Measurements from ENCODE around the gene FAM221B.

The FAM221B gene

GRCh38 chr9:35828716-35829083 is at the start of gene FAM221B:
TSS of gene FAM221B (minus strand) at chr9:35828732. CDS start at chr9:35826161, 2,571 bp downstream.
- DNase-seq: no peak

GRCh38 chr9:35872505-35872904 is 44.0 kb upstream of the FAM221B start:
- no peak for DNase-seq

GRCh38 chr9:35871545-35871944 is 43.0 kb upstream of the FAM221B start:
- DNase-seq: no peak

DNA sequence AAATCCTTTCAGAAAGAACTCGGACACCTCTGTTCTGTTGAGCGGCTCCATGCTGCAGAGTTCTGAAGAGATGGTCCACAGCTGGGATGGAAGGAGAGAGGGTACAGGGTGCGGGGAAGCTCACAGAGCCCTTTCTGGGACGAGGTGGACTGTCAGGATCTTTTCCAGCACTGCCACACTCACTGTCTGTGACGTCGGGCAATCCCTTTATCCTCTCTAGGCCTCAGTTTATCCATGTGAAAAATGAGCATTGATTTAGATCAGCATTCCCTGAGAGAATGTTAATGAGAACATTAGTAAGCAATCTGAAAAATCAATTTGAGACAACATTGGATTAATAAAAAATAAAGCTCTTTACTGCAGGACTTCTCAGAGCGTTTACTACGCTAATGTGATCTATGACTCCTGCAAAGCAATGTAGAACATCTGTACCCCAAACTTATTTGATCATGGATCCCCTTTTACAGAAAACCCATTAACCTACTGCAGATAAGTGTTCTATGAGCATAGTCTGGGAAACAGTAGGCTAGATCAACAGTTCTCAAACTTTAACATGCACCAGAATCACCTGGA is 41.9 kb upstream of the FAM221B start, which contains the start of gene OR13J1:
Gene OR13J1 (minus strand): TSS at position 51 of the 573 bp plus-strand sequence. CDS start 0 bp downstream, at position 51.
- DNase-seq: no peak

GRCh38 chr9:35869621-35870216 is 41.2 kb upstream of the FAM221B start:
- no peak for DNase-seq

- DNase-seq: no peak
Measured at GRCh38 chr9:35868933-35869332, 40.4 kb upstream of the FAM221B start.

DNA sequence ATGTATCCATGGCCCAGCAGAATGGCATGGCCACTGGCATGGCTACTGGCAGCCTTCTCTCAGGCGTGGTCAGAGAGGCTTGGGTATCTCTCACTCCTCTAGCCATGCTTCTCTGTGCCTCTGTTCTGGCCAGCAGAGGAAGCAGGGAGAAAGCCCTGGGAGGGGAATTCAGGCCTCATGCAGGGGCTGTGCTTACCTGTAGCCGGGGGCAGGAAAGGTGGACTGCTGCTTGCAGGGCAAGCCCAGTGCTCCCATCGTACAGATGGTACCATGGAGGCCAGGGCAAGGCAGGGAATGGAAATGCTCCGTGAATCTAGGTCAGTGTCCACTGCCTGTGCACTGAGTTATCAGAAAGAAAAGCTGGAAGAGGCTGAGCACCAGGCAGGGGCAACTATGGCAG is 39.0 kb upstream of the FAM221B start:
- DNase-seq: no peak

DNA sequence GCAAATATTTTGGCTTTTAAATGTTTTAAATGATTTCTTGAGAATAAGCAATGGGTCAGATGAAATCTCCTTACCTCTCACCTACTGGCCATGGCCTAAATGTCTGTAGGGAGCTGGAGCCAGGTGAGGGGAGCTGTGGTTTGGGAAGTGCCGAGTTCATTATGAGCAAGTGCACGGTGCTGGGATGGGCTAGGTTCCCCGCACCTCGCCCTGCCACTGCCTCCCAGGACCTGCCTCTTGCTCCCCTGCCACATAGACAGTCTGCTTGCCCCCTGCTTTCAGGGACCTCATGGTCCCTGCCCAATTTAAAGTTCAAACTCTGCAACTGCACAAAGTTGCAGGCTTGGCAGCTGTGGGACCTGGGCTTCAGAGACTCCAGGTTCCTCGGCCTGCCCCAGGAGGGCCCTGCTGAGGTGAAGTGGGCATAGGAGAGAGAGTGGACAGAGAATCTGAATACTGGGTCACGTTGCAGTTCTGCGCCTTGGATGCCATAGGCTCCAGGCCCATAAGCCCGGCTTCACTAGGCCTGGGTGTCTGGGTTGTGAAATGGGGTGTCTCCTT is 36.2 kb upstream of the FAM221B start:
- DNase-seq: no peak

GRCh38 chr9:35863583-35863982 is 35.1 kb upstream of the FAM221B start:
- no peak for DNase-seq

DNA sequence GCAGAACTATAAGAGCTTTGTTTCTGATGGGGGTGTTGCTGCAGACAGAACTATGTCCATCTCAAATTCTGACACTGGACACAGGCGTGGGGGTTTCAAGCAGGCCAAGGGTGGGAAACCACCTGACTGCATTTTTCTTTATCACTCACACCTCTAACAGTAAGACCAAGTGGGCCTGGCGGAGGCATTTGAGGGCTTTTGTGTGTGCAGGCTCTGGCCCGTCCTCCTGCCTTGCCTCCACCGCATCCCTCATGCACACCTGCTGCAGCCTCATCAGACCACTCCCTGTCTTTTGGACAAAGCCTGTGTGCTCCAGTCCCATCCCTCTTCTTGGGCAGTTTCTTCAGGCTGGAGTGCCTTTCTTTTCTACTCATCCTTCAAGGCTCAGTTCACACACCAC is 33.8 kb upstream of the FAM221B start:
- DNase-seq: no peak

- no peak for DNase-seq
Measured at GRCh38 chr9:35861161-35861897, 32.8 kb upstream of the FAM221B start.

DNA sequence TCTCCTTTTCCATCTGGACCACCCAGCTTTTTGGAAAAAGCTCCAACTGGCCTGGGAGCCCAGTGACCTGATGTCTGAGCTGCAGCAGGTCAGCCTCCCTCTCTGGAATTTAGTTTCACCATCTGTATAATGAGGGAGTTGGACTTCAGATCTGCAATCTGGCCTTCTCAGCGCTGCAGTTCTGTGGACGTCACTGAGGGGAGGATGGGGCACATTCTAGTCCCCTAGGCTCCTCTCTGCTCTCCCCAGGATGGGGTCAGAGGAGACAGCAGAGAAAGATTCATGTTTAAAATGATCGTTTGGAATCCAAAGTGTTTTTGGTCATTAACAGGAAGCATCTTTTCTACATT is 31.4 kb upstream of the FAM221B start:
- DNase-seq: no peak

- peak; percentile 19 for DNase-seq
Measured at GRCh38 chr9:35859310-35859989, 30.9 kb upstream of the FAM221B start.

GRCh38 chr9:35858458-35858857 is 29.9 kb upstream of the FAM221B start:
- no peak for DNase-seq

DNA sequence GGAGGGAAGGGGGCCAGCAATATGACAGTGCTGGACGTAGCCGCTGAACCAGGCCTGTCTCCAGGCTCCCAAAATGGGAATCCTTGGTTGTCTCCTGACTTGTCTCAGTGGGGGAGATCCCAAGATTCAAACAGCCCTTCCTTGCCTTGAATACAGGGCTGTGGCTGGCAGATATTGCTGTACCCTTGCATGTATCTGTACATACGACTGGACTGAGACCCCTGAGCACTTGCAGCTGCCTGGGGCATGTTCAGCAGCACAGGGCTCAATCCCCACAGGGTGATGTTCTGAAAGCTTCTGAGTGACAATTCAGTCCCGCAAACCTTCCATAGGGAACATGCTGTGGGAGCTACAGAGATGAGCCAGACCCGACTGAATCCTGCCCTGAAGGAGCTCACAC is 28.4 kb upstream of the FAM221B start:
- no peak for DNase-seq

- DNase-seq: no peak
Measured at GRCh38 chr9:35856206-35856605, 27.7 kb upstream of the FAM221B start.

GRCh38 chr9:35854091-35854762 is 25.7 kb upstream of the FAM221B start:
- DNase-seq: no peak

DNA sequence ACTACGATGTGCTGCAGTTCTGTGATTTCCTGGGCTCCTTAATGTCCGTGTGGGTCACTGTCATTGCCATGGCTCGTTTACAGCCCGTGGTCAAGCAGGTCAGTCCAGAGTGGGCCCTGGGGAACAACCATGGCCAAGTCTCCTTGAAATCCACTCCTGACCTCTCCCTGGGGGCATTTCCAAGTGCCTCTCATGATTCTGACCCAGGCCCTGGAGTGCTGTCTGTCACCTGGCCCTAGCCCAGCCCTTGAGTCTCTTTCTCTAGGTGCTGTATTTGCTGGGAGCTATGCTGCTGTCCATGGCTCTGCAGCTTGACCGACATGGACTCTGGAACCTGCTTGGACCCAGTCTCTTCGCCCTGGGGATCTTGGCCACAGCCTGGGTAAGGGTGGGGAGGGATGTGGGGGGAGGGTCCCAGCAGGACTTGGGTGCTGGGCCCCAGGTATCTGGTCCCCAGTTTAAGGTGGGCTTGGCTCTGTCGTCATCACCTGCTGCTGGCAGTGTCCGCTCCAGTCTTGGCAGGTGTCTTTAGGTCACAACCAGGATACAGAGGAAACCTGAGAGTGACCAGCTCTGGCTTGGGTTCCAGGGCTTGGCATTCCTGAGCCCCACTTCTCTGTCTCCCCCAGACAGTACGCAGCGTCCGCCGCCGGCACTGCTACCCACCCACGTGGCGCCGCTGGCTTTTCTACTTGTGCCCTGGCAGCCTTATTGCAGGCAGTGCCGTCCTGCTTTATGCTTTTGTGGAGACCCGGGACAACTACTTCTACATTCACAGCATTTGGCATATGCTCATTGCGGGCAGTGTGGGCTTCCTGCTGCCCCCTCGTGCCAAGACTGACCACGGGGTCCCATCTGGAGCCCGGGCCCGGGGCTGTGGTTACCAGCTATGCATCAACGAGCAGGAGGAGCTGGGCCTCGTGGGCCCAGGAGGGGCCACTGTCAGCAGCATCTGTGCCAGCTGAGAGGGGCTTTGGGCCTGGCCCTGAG is 24.6 kb upstream of the FAM221B start:
- DNase-seq: no peak

DNA sequence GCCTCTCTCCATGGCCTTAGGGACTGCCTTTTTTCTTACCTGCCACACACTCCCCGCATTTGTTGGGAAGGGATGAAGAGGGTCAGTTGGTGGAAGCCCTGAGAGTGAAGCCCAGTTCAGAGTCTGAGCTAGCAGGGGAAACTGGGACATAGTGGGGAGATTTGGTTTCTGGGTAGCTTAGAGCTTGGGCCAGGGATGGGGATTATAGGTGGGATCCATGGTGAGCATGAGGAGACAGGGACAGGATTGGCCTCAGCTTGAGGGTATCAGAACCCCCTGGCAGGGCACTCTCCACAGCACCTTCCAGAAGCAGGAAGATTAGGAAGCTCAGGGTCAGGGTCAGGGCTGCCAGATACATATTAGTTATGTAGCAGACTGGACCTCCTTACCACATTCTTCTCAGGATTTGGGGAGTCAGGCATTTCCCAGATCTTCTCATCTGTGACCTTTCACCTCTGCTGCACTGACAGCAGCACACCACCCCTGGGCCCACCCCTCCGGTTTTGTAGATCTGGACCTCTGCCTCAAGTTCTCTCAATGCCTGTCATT is 23.8 kb upstream of the FAM221B start:
- DNase-seq: no peak

DNA sequence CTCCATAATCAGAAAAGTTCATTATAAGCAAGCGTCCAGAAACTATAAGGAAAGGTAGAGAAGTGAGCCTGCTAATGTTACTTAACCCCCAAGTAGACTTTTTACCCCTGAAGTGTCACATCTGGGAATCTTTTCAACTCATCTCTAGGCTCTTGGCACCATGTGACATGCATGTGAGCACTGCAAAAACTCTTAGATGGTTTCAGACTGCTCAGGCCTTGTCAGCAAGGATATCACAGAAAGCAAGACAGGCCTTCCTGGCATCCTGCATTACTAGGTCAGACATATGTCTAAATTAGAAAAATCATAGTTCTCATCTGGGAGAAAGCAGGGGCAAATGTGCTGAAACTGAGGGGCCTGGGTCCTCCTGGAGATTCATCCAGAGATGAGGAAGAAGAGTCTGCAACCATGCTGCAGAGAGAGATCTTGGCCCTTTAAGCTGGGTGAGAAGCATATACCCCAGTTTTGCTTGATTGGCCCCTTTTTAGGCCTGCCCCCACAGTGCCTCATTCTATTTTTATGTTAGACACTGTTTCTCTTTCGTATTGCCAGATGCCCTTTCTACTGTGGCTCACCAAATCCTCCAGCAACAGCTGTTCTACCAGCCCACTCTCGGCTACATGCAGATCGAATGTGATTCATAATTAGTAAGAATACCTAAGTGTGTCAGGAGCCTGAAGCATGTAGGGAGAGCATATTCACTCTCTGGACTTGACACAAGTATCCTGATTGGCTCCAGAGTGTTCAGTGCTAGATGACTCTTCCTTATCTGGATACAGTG is 19.4 kb upstream of the FAM221B start:
- peak; percentile 83 for DNase-seq

All from fibroblast of upper back skin (primary cell).